Measurements from ENCODE around the gene TUBB6.

The TUBB6 gene

DNA sequence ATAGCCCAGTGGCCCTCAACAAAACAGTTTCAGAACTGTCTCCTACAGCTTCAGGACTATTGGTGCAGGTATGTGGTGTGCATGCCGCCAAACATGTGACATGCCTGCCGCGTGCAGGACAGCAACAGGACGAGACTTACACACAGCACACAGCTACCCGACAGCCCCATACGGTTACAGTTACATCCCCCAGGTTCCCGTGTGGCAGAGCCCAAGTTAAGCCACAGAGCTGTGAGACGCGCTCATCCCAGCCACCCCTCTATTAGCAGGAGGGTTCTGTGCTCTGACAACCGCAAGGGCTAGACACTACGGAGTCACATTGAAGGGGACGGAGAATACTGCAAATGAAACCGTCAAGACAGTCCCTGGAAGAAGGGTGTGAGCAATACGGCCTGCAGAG, 16.4 kb upstream of the TUBB6 start:
- no peak for DNase-seq

DNA sequence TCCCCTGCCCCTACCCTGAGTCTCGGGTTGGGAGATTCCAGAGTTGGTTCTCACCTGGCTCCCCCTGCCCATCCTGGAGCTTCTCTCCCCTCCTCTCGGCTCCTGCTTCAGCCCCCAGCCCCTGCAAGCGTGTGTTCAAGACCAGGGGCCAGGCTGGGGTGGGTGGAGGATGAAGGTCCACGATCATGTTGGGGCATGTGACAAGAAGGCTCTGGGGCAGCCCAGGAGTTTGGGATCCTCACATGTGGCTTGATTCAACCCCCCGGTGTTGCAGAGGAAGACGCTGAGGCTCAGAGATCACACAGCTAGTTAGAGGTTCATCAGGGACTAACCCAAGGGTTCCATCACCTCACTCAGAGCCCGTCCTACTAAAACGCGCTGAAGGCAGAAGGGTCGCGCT, 14.2 kb upstream of the TUBB6 start:
- no peak for DNase-seq

DNA sequence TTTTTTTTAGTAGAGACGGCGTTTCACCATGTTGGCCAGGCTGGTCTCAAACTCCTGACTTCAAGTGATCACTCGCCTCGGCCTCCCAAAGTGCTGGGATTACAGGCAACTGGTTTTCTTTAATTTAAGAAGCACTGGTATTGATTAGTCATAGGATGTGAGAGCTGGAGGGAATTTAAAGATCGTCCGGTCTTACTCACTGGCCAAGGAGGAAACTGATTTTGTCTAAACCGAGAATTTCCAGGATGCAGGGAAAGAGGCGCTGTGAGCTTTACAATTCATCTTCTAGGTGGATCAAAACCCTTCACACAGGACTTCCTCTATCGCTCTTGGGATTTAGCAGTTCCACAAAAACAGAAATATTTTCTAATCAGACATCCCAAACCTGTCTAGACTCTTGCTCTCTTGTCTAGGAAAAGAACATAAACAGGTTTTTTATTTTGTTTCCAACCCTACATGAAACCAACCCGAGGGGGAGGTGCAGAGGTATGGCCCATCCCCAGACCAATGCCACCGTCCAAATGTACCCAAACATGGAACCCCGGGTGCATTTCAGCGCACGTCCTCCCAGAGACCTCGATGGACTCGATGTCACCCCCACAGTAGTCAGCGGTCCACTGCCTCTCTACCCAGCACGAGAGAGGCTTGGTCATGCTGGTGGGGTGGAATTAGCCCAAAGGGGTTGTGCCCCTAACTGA, 12.5 kb upstream of the TUBB6 start:
- DNase-seq: no peak

DNA sequence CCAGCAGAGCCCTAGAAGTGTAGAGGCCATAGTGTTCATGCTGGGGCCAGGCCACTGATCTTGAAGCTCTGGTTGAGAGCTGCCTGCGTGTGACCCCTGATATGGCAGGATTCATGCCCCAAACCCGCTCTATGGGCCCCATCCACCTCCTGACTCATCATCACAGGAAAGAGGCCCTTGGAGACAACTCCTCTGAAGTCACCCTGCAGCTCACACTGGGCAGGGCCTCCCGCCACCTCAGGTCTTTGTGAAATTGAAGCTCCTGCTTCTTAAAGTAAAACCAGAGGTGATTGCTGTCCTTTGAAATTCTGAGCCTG, 12.0 kb upstream of the TUBB6 start:
- DNase-seq: no peak

DNA sequence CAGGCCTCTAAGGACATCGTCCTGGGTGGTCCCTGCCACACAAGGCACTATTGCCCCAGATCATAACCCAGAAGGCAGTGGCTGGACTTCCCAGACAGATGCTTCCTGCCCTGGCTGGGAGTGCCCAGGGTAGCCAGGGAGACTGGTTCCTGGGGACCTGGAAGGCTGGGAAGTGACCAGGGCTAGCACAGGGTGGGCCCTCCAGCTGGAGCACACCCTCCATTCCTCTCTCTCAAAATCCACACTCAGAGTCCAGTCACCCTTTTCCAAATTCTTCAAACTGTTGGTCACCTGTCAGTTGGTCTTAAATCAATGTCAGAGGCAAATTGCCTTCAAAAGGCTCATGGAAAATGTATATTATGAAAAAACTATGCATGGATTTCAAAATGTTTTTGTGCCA, 11.6 kb upstream of the TUBB6 start:
- DNase-seq: no peak

DNA sequence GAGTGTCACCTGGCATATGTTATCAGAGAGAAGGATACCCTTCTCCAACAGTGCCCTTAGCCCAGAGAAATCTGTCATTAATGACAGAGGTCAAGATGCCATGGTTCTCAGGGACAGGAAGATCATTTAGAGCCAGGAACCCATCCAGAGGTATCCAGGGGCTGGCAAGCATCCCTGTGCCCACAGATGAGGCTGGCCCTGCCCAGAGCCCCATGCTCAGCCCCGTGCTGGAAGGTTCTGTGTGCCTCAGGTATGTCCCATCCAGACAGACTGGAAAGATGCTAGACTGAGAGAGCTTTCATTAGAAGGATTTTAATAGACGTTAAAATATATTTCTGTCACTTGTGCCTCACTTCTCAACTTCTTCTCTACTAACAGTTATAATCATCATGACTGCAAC, 8.2 kb upstream of the TUBB6 start:
- DNase-seq: no peak

DNA sequence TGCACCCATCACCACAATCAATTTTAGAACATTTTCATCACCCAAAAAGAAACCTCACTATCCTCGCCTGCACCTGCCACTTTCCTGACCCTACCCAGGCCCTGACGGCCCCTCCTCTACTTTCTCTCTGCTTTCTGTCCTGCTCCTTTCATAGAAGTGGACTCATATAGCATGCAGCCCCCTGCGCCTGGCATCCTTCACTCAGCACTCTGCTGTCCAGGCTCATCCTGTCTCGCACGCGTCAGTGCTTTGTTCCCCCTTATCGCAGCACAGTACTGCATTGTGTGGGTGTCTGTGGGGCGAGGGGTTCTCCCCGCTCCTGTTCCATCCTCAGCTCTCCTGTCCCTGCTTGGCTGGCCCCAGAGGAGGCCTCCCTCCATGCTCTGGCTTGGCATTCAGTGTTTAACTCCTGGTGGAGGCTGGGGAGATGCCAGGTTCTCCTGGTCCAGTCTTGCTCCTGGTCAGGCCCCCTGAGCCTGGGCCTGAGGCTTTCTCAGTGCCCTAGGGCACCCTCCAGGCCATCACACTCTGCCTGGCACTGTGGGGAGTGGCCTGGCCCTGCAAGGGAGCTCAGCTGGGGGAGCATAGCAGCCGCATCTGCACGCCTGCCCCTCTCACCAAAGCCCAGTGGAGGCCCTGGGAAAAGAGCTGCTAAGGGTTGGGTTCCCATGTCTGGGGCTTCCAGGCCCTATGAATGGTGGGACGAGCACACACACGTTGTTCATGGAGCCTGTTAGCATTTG, 6.6 kb upstream of the TUBB6 start:
- DNase-seq: no peak

DNA sequence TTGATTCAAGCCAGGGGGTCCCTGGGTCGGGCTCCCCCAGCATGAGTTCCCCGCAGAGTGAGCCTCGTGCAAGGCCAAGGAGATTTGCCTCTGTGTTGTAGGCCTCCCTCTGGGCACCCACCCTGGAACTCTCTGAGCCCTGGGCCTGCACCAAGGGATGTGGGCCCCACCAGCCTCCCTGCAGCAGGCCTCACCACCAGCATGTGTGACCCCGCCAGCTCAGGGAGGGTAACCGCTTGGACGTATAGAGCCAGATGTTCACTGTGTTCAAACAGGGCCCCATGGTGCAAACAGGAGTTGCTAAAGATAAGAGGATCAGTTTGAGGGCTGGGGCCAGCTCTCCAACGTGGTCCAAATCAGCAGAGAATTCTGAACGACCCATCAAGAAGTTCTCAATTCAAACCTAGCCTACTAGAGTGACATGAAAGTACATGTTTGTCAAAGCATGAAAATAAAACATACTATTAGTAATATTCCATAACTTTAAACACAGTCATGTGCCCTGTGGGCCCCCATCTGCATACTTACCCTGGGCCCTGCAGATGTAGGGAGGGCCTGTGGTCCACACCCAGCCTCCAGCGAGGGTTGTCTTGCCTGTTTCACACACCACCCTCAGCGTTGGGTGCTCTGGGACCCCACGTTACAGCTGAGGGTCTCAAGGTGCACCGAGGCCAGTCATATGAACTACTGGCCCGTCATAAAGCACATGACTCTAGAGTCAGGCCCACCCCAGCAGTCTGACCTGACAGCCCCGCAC, 5.5 kb upstream of the TUBB6 start:
- no peak for DNase-seq

DNA sequence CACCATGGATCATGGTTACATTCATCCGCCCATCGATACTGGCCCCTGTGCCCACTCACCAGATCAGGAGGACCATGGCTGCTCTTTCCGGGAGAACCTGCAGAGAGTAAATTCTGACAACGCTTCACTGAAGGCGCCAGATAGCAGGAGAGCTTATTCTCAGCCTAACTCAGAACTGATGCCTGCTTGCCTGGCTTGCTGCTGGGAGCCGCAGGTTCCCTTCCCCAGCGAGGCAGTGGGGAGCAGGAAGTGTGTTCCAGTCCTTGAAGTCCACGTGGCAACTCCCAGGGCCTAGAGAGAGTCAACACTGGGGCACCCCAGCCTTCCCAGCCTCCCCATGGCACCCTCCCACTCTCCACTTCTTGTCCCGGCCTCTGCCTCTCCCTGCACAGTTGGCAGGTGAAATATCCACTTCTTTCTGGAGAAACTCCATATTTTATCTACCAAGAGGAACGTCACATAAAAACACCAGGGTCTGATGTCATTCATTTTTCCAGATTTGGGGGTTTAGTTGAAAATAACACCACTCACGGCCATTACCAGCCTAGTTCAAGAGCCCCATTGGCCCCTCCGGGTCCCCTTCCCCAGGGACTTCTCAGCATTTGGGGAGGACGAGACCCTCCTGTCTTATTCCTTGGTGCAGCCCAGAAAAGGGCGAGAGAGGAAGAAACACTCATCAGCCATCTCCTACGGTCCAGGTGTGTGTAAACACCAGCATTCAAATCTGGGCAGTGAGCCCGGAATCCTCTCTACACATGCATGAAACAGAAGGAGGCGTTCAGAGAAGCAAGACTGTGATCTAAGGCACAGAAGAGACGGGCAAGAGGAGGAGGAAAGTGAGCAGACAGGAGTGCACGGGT, 3.5 kb upstream of the TUBB6 start:
- DNase-seq: no peak

DNA sequence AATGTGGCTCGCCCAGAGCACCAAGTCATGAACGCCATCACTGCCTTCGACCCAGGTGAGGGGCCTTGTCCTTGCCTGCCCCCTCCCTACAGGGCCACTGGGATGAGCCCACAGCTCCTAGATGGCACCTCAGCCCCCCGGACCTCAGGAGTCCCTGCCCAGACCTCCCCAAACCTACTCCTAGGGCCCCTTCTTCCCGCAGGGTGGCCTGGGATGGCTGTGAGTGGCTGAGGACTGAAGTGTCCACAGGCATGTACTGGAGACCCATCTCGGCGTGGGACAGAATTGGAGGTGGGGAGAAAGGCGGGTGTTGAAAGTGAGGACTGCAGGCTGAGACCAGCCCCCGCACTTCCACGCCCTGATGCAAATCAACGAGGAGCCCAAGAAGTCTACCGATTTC, 2.8 kb upstream of the TUBB6 start:
- DNase-seq: no peak

DNA sequence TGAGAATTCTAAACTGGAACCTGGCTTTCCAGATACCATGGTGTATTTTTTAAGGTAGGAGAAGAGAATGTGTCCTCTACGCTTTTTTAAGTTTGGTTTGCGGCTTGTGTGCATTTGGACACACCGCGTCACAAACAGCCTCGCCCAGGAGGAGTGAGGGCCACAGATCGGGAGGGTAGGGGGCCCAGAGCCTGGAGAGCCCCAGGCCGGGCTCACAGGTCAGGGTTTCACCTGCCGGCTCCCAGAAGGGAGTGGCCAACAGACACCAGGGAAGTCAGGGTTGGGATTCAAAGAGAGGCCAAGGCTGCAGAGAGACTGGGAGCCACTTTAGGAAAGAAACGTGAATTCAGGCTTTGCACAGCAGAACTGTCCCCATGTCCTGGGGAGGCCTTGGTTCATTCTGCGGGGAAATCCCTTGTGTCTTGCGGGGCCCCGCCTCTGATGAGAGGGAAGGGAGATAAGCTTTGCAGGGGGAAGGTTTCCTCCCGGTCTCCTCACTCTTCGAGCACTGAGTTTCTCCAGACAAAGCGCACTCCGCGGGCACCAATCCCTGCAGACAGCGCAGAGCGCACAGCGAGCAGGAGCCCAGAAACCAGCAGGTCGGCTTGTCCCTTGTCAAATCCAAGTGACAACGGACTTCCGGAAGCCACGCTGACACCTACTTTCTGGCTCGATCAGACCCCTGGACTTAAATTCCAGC, 2.0 kb upstream of the TUBB6 start:
- no peak for DNase-seq

DNA sequence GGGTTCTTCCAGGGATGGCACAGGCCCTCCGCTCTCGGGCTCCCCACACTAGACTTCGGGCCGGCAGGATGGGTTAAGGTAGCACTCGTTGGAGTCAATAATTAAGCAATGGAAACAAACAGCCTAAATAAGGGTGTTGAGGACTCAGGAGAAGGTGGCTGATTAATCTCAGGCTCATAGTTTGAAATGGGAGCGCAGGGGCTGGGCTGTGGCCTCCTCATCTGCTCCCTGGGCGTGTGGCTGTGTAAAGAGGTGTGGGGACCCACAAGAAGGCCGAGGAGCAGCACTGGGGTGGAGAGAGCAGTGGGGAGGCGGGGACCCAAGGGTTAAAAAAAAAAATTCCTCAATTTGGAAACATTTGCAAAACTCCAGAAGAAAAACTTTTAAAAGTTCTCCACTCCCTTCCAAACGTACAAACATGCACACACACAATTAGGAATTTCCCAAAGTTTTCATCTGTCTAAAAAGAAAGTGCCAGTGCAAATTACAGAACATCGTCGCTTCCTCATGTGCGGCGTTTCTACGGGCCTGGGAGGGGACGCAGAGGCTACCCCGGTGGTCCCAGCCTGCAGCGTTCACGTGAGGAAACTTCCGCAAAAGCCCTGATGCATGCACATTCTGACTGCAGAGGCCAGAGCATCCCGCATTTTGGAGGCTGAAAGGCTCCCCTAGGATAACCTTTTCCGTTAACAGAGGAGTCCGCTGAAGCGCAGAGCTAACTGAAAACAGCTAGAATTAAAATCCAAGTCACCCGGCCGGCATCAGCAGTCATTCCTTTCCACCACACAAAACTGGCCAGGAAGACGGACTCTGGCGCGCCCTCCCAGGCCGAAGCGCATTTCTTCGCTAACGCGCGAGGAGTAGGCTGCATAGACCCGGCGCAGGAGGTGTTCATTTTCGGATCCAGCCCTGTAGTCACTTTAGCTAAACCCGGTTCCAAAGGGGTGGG, 1.0 kb upstream of the TUBB6 start:
- DNase-seq: no peak

DNA sequence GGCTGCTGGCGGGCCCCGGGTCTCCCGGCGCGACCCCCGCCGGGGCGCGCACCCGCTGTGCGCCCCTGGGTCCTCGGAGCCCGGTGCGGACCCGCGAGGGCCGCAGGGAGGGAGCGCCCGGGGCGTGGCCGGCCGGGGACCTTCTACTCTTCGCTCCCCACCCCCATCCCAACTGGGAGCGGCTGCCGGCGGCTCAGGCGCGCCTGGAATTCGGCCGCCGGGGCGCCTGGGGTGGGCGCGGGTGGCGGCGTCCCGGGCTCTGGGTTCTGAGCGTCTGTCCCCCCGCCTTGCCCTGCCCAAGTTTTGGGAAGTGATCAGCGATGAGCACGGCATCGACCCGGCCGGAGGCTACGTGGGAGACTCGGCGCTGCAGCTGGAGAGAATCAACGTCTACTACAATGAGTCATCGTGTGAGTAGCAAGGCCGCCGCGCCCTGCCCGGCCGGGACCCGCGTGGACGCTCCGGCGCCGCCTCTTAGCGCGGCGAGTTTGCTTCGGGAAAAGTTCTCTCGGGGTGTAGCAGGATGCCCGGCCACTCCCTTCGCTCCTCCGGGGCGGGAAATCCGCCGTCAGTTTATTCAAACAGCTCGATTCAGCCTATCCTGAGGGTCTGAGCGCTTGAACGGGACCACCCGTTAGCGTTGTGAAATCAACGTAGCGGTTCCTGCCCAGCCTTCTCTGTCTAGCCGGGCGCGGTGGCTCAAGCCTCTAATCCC, 502 bp downstream of the TUBB6 start:
- DNase-seq: peak; percentile 29

DNA sequence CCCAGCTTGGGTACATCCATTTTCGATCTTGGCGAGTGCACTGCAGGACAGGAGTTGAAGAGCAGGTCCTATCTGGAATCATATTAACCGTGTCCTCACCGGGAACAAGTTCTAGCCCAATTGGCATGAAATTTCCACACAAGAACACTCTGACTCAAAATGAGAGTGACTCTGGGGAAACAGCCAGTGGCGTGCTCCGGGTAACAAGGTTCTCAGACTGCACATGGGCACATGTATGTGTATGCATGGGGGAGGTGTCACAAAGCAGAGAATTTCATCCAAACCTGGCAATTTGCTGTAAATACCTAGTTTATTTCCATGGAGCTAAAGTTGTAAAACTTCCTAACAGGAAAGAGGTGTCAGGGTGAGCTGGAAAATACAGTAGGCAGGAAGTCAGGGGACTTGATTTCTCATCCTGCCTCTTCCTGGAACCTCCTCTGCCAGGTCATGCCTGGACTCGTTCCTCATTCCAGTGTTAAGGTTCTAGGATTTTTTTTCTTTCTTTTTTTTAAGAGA, 1.7 kb downstream of the TUBB6 start:
- no peak for DNase-seq

DNA sequence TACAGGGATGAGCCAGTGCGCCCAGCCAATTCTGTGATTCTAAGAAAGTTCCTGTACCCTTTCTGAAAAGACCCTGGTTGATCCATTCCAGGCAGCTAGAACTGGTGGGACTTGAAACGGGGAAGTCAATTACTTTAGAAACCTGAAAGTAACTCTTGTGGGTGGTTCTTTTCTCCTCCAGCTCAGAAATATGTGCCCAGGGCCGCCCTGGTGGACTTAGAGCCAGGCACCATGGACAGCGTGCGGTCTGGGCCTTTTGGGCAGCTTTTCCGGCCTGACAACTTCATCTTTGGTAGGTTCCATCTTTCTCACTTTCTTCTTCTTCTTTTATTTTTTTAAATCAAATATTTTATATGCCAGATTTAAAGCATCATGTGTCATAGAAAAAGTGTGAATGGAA, 2.7 kb downstream of the TUBB6 start:
- no peak for DNase-seq

DNA sequence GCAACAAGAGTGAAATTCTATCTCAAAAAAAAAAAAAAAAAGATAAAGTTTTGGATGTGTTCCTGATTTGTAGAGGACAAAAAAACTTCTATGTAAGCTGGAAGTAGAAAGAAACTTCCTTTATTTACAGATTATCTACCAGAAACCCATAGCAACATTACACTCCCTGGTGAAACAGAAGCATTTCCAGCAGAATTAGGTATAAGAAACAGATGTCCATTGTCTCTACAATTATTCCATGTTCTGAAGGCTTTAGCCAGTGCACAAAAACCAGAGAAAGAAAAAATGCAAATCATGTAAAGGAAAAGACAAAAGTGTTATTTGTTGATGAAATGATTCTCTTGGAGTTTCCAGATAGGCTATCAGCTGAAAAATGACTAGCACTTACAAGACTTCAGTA, 4.9 kb downstream of the TUBB6 start:
- no peak for DNase-seq

DNA sequence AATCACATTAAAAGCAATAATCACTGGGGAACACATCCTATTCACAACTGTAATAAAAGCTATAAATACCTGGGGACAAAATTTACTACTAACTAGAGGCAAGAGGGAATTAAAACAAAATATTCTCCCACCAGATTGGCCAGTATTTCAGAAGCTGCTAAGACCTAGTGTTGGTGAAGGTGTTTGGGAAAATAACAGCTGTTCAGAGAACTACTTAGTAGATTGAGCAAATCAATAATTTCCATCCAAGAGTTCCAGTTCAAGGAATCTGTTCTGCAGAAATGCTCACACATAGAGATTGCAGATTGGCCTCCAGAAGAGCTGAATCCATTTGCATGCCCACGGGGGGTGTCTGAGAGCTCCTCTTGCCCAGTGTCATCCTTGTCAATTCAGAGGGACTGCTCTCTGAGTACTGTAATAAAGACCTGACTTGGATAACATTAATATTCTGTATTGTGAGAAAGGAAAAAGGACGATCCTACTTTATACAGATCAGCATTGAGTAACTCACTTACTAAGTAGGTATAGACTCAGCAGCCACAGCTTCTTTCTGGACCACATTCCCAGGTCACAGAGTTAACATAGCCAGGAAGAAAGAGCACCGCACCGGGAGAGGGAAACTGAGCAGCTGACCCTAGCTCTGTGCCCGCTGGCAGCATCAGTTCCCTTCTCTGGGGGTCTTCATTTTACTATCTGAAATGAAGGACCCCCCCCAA, 5.6 kb downstream of the TUBB6 start:
- no peak for DNase-seq

DNA sequence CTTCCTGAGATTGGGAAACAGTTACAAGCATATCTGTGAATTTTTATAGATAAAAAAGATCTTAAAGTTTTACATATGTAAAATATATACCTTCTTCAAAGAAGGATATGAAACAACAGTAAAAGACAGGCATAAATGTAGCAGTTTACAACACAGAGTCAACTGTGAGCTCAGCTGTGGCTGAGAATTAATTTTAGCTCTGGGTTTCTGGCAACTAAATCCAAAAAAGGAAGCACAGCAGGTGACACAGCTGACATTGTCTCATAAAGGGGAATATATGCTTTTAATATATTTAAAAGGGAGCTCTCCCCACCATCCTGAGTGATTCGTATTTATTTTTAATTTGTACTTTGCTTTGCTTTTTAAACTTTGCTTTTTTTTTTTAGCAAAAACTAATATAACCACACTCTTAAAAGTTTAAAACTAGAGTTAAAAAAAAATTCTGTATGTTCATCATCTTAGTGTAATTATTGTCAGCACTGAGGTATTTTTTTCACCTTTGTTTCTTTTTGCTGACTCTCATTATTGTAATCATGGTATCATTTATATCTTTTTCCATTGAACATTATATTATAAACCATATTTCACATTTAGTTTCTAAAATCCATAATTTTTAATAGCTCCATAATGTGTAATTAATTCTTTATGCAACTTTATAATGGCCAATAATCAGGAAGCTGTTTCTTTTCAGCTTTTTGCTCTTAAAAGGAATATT, 6.7 kb downstream of the TUBB6 start:
- DNase-seq: no peak

DNA sequence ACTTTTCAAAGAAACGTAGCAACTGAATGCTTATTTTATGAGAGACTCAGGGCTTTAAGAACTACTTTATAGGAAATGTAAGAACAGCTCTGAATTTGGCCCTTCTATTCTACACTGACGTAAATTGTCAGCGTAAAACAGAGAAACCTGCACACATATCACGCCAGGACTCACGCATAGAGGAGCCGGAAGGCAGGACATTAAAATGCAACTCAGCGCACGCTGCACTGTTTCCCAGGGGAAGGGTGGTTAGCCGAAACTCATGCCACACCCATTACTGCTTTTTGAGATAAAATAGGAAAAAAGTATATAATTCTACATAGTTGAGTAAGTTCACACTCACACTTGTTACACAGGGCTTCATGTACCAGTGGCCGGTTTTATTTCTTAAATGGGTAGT, 7.4 kb downstream of the TUBB6 start:
- no peak for DNase-seq

All from GOT3 (cell line).